DND-41 (cell line): Measurements from ENCODE around the gene FBXW12.

Experiments used
- CTCF ChIP-seq: IDR thresholded peaks from 2 replicates; pipeline ENCODE4 v1.5.1; 2012; ENCODE audit warnings: borderline replicate concordance, low read length, moderate library complexity, mild to moderate bottlenecking; ENCODE audit not compliant: poor library complexity, severe bottlenecking; ENCODE audit errors: extremely low read depth
- EZH2 ChIP-seq: IDR thresholded peaks from 3 replicates; pipeline ENCODE4 v1.6.1; 2012; ENCODE audit warnings: borderline replicate concordance, low read depth, mild to moderate bottlenecking, moderate library complexity, low read length, inconsistent platforms; ENCODE audit not compliant: severe bottlenecking

DNA sequence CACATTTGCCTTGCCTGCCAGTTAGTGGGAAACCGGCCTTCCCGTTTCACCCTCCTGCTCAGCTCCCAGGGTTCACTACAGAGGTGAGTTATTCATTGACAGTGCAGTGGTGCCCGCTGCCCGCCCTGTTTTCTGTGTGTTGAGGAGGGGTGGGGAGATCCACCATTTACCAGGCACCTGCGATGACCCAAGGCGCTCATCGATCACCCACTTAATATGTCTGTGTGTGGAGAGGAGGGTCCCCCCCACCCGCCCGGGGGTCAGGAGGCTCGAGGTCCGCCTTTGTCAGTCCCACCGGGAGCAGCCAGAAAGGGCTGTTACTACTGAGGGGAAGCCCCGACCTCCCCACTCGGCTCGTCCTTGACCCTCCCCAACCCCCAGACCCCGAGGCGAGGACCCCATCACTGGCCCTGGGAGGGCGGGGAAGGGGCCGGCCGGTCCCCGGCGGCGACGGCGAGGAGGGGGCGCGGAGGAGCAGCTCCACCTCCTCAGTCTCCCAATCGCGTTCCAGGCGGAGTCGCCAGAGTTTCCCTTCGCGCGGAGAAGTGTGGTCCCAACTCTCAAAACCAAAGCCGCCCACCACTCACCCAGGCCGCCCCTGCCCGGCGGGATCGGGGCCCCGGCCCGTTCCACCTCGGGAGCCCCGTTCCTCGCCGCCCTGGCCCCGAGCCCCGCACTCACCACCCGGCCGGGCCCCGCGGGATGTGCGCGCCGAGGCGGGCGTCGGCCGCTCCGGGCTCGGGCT is 56.7 kb downstream of the FBXW12 start:
- TF ChIP-seq CTCF (no peak), EZH2 (peak; percentile 90)
